ENCODE data around the gene NAB2. TPM values are rescaled to one million over a fixed set of nuclear protein-coding genes. Genes with fewer than 3 reads are reported as not detected.
A peak's percentile ranks its signal among the peaks of the same experiment; 100 is the strongest.
"Not testable (repeated sequence)": the region's sequence is repeated elsewhere in the genome, so short reads cannot be mapped to it uniquely, and the experiment has no call there.

Gene NAB2
- total RNA-seq, 2 donors from 2014 or later = 13.5 to 21.7 TPM

DNA sequence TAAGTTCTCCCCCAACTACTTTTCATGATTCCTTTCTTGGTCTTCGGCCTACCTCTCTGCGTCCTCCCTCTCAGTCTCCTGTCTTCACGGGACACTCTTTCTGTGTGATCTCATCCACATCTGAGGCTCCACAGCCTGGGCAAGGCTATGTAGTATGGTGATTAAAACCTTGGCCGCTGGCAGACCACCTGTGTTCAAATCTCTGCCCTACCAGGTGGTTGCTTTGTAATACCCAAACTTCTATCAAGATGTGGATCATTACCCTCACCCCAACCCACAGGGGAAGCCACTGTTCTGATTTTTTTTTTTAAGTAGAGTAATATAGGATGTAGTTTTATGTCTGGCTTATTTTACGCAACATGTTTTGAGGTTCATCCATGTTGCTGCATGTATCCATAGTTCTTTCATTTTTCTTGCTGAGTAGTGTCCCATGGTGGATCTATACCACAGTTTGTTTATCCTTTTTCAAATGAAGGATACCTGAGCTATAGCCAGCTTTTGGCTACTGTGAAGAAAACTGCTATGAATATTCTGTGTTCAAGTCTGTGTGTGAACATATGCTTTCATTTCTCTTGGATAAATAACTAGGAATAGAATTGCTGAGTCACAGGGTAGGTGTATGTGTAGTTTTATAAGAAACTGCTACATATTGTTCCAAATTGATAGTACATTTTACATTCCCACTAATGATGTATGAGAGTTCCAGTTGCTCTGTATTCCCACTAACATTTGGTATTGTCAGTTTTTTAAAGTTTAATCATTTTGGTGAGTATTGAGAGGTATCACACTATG lies 30.6 kb downstream of the NAB2 start:
- no peak for TF ChIP-seq CTCF (conservative IDR thresholded peaks at IDR 0.05)

DNA sequence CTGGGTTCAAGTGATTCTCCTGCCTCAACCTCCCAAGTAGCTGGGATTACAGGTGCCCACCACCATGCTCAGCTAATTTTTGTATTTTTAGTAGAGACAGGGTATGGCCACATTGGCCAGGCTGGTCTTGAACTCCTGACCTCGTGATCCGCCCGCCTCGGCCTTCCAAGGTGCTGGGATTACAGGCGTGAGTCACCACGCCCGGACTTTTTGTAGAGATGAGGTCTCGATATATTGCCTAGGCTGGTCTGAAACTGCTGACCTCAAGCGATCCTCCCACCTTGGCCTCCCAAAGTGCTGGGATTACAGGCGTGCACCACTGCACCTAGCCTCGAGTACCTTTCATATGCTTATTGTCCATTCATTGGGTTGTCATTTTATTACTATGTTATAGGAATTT lies 31.8 kb downstream of the NAB2 start:
- whole genome bisulfite sequencing, 2 experiments (ENCODE audit: insufficient coverage in 1 of 2, insufficient read length in 1 of 2) = 89 to 94% methylated on average over 10 of the region's 11 CpGs
- not testable (repeated sequence) for H3K36me3 Mint-ChIP-seq (ENCODE audit: low read depth)

More for the DNA sequence above, 30.6 kb downstream of the NAB2 start:
- H3K36me3 Mint-ChIP-seq (ENCODE audit: low read depth) = no peaks in the 10 kb centered on the region
- no peak overlapping the region for H3K4me3 Mint-ChIP-seq
- no peaks in the 10 kb centered on the region for H3K27me3 ChIP-seq (ENCODE audit: control insufficient read depth, insufficient read depth, low read length, poor library complexity, severe bottlenecking)
- 91 to 92% methylated on average over 3 to 5 of the region's 5 CpGs for WGBS, 2 experiments (ENCODE audit: insufficient coverage in 1 of 2, insufficient read length in 1 of 2)
- no peaks in the 10 kb centered on the region for H3K36me3 ChIP-seq (ENCODE audit: control insufficient read depth, insufficient read depth, low read length)
- no peaks in the 10 kb centered on the region for H3K4me1 Mint-ChIP-seq
- H3K9me3 Mint-ChIP-seq = peaks cover 2% of the 10 kb centered on the region
- no peaks in the 10 kb centered on the region for H3K9me3 ChIP-seq (ENCODE audit: control insufficient read depth, low read length)
- H3K27ac ChIP-seq (ENCODE audit: low read depth, low read length) = no peak overlapping the region
- H3K9ac ChIP-seq (ENCODE audit: extremely low read depth, low read length, poor library complexity, severe bottlenecking) = no peak overlapping the region
- no peak overlapping the region for H3K4me3 ChIP-seq (ENCODE audit: low read length)
- DNase-seq = no peak
- no peak overlapping the region for H3K27ac Mint-ChIP-seq
- H3K4me1 ChIP-seq (ENCODE audit: control insufficient read depth, insufficient read depth, low read length) = no peaks in the 10 kb centered on the region
- peaks cover 5% of the 10 kb centered on the region for H3K27me3 Mint-ChIP-seq (ENCODE audit: insufficient read depth)

DNA sequence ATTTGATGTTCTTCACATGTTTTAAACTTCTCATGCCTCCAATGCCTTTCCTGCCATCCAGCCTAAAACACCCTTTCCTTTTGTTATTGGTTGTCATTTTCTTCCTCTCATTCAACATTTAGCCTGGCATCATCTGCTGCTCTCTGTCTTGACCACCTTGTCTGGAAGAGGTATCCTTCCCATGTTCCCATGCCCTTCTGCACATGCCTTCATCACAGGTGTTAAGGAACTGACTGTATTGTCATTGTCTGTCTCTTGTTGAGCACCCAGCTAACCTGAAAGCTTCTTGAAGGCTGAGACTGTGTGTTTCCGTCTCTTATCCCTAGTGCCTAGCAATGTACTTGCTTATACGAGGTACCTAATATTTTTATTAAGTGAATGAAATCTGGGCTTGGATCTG lies 34.9 kb downstream of the NAB2 start:
- no peak for TF ChIP-seq CTCF (conservative IDR thresholded peaks at IDR 0.05)
- WGBS, 2 experiments (ENCODE audit: insufficient coverage in 1 of 2, insufficient read length in 1 of 2) = 65% methylated on average over 2 of the region's 2 CpGs; no CpG with 5 or more reads in 1 of the 2 experiments

More for the DNA sequence above, 31.8 kb downstream of the NAB2 start:
- H3K4me3 Mint-ChIP-seq; H3K9me3 Mint-ChIP-seq; H3K4me3 ChIP-seq (ENCODE audit: low read length); H3K27ac ChIP-seq (ENCODE audit: low read depth, low read length); H3K9ac ChIP-seq (ENCODE audit: extremely low read depth, low read length, poor library complexity, severe bottlenecking); H3K9me3 ChIP-seq (ENCODE audit: control insufficient read depth, low read length); DNase-seq; H3K27ac Mint-ChIP-seq; H3K27me3 ChIP-seq (ENCODE audit: control insufficient read depth, insufficient read depth, low read length, poor library complexity, severe bottlenecking); H3K4me1 Mint-ChIP-seq; H3K36me3 ChIP-seq (ENCODE audit: control insufficient read depth, insufficient read depth, low read length); H3K4me1 ChIP-seq (ENCODE audit: control insufficient read depth, insufficient read depth, low read length); H3K27me3 Mint-ChIP-seq (ENCODE audit: insufficient read depth): not testable (repeated sequence)

More for the DNA sequence above, 34.9 kb downstream of the NAB2 start:
- Mint-ChIP-seq H3K9me3 (peaks cover 2% of the 10 kb centered on the region), H3K36me3 (ENCODE audit: low read depth) (no peaks in the 10 kb centered on the region), H3K27me3 (ENCODE audit: insufficient read depth) (peaks cover 15% of the 10 kb centered on the region), H3K4me3 (no peak overlapping the region), H3K4me1 (peaks cover 5% of the 10 kb centered on the region), H3K27ac (no peak overlapping the region)
- H3K27ac ChIP-seq (ENCODE audit: low read depth, low read length) = no peak overlapping the region
- DNase-seq = peak; percentile 35
- no peaks in the 10 kb centered on the region for H3K36me3 ChIP-seq (ENCODE audit: control insufficient read depth, insufficient read depth, low read length)
- no peak overlapping the region for H3K4me3 ChIP-seq (ENCODE audit: low read length)
- no peak overlapping the region for H3K9ac ChIP-seq (ENCODE audit: extremely low read depth, low read length, poor library complexity, severe bottlenecking)
- no peaks in the 10 kb centered on the region for H3K27me3 ChIP-seq (ENCODE audit: control insufficient read depth, insufficient read depth, low read length, poor library complexity, severe bottlenecking)
- H3K9me3 ChIP-seq (ENCODE audit: control insufficient read depth, low read length) = no peaks in the 10 kb centered on the region
- H3K4me1 ChIP-seq (ENCODE audit: control insufficient read depth, insufficient read depth, low read length) = no peaks in the 10 kb centered on the region

Data from endodermal cell (in vitro differentiated cells).